Activated T-cell treated with anti-CD3 and anti-CD28 coated beads, Interleukin-2, amount 50 U/mL, for 1 hour (primary cell): ENCODE data around the gene SYNDIG1.

ENCODE experiments used
- DNase-seq: peaks from one replicate; pipeline ENCODE4 v3.0.0-alpha.2; 2020

Gene SYNDIG1

DNA sequence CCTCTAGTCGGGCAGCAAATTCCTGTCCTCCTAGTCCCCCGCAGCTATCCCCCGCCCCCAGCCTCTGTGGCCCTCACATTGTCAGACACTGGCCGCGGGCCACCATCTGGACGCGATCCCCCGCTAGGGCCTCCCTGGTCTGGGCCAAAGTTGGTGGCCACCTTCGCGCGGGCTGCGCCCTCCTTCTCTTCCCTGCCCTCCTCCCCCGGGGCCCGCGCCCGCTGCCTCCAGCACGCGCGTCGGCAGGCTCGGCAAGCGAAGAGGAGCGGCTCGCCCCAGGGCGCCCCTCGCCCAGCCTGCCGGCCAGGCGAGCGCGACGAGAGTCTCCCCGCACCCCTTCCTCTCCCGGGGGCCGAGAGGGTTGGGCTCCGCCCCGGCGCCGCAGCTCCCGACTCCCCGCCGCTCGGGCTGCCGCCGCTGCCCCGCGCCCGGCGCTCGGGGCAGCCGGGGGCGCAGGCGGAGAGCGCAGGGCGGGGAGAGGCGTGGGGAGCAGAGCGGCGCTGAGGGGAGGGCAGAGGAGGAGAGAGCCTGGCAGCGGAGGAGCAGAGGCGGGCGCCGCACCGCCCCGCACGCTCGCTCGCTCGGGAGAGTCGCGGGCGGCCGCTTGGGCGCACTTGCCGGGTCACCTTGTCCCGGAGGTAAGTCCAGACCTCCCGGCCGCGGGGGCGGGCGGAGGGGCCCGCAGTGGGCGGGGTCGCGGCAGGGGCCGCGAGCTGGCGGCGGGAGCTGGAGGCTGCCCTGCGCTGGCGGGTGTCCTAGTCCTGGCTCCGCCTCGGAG lies at the start of gene SYNDIG1:
TSS of gene SYNDIG1 (plus strand) at position 514 of the 778 bp plus-strand sequence. CDS start 73,469 bp downstream, outside the sequence.
- no peak for DNase-seq

DNA sequence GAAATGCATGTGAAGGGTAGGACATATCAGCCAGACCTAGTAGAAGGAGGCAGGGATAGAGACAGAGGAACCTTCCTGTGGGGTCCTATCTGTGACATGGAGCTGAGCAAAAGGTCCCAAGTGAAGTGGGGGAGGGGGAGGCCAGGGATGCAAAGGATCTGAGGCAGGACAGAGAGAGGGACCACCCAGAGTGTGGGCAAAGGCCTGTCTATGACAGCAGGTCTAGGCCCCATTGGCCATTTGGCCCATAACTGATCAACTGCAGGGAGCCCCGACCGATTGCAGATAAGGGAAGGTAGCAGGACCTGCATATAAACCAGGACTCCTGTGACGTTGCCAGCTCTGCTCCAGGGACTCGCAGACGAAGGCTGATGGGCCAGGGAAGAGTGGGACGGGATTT lies 49.6 kb upstream of the SYNDIG1 start:
- DNase-seq = no peak

DNA sequence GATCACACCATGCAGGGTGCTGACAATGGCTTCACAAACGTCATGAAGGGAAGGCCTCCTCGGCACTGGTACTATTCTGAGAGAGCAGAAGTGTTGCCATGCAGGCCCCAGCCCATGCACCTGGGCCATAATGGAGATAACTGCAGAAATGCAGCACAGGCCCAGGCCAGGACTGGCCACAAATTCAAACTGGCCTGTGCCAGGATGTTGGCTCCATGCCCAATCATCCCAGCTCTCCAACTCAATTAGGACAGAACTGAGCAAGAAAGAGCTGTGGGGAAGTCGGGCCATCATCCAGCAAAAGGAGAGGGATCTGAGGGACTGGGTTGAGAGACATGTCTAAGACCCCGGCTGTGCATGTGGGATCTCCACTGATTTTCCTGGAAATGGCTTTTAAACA lies 48.9 kb upstream of the SYNDIG1 start:
- DNase-seq = no peak

DNA sequence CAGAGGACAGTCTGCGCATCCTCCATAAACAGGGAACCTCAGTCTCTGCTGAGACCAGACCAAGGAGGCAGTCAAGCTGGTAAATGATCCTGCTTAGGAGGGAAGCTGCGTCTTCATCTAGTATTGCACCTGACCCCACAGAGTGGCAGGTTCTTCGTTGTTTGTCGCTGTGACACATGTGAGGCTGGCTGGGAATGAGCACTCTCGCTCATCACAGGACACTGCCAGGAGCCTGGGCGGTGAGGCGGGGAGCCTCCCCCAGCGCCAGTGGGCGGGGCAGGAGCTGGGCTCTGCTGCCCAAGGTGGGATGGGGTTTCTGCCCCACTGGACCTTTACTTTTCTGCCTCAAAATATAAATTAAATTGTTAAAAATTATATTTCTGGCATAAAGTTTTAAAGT lies 48.4 kb upstream of the SYNDIG1 start:
- no peak for DNase-seq

DNA sequence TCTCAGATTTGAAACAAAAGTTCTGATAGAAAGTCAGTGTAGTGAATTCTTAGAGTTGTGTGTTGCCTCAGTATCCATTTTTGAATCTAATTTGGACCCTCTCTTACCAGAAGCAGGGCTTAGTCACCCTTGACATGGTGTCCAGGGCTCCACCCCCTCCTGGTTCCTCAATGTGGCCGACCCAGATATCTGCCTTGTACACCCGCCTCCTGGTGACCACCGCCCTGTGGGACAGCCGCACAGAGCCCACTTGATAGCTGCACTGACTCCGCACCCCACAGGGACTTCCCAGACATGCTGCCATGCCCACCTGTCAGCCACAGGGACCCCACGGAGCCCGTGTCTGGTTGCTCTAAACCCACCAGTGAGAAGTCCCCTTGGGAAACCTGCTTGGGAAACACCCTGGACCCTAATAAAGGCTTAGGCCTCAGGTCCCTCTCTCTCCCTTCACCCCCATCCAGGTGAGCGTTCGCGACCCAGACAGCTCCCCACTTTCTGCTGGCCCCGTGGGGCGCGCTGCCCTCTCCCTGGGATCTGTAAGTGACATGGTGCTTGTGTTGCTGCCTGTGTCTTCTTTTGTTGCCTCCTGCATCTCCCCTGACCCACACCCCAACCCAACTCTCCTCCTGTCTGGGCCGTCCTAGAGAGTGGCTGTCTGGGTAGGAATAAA lies 47.2 kb upstream of the SYNDIG1 start:
- no peak for DNase-seq

DNA sequence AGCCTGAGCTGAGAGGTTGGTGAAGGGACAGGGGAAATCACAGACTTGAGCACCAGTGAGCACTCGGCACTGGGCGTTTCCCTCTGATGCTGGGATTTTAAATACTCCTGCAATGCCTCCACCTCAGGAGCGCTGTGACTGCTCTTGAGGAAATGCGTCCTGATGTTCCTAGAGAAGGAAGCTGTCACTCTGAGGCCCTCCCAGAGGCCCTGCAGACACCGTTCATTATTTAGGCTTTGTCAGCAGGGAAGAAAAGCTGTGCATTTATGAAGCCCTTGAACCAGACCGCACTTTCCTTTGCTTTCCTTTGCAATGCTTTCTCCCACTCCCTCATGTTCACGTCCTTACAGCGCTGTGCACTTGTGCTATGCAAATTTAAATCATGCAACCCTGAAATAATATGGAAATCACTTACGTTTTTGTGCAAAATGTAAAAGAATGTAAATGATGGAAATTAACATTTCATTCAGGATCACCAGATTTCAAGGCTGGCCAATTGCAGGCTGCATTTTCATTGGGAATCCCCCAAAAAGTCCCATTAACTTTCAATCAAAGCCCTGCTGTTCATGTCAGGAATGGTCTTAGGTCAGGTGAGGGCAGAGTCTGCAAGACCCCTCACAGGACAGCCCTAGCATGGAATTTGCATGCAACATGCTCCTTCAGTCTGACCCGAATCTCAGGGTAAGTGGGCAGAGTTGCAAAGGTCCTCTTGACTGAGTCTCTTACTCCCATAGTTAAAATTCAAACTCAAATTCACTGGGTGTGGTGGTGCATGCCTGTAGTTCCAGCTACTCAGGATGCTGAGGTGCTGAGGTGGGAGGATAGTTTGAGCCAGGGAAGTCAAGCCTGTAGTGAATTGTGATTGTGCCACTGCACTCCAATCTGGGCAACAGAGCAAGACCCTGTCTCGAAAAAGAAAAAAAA lies 45.8 kb upstream of the SYNDIG1 start:
- DNase-seq = no peak

DNA sequence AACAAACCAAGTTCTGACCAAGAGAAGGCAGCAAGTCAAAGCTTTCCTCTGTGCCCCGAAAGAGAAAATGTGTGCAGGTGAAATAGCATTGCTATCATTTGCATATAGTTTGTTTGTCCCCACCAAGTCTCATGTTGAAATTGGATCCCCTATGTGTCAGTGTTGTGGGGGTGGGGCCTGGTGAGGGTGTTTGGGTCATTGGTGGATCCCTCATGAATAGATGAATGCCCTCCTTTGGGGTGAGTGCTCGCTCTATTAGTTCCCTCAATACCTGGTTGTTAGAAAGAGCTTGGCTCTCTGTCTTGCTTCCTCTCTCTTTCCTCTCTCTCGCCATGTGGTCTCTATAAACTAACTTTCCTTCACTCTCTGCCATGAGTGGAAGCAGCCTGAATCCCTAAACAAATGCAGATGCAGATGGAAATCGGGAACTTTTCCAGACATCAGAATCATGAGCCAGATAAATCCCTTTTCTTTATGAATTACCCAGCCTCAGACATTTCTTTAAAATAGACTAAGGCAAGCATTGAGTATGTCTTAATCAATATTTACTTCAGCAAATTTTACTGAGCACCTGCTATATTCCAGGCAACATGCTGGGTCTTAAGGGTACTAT lies 43.8 kb upstream of the SYNDIG1 start:
- DNase-seq = no peak

DNA sequence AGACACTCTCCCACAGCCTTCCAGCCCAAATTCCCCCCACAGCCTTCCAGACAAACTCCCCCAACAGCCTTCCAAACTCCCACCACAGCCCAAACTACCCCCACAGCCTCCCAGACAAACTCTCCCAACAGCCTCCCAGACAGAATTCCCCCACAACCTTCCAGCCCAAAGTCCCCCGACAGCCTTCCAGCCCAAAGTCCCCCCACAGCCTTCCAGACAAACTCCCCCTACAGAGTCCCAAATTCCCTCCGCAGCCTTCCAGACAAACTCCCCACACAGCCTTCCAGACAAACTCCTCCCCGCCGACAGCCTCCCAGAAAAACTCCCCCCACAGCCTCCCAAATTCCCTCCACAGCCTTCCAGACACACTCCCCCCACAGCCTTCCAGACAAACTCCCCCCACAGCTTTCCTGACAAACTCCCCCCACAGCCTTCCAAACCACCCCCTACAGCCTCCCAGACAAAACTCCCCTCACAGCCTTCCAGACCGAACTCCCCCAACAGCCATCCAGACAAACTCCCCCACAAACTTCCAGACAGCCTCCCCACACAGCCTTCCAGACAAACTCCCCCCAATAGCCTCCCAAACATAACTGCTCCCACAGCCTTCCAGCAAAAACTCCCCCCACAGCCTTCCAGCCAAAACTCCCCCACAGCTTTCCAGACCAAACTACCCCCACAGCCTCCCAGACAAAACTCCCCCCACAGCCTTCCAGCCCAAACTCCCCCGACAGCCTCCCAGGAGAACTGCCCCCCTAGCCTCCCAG lies 38.0 kb upstream of the SYNDIG1 start:
- DNase-seq = no peak

DNA sequence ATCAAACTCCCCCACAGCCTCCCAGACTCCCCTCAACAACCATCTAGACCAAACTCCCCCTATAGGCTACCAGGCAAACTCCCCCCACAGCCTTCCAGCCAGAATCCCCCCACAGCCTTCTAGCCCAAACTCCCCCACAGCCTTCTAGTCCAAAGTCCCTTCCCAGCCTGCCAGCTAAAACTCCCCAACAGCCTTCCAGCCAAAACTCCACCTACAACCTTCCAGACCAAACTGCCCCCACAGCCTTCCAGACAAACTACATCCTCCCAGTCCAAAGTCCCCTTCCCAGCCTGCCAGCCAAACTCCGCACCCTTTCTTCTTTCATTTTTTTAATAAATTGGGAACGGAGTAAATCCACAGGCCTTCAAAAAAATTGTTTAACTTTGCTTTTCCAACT lies 37.4 kb upstream of the SYNDIG1 start:
- no peak for DNase-seq

DNA sequence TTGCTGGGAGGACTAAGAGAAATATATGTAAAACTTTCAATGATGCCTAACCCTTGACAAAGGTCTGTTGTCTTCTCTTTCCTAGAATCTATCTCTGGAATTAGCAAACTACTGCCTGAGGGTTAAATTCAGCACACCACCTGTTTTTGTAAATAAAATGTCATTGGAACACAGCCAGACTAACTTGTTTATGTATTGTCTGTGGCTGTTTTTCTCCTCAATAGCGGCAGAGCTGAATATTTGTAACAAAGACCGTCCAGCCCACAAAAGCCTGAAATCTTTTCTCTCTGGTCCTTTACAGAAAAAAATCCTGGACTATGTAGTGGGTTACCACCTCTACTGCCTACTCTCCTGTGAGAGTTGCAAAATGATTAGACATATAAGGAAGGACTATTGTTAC lies 33.3 kb upstream of the SYNDIG1 start:
- no peak for DNase-seq

DNA sequence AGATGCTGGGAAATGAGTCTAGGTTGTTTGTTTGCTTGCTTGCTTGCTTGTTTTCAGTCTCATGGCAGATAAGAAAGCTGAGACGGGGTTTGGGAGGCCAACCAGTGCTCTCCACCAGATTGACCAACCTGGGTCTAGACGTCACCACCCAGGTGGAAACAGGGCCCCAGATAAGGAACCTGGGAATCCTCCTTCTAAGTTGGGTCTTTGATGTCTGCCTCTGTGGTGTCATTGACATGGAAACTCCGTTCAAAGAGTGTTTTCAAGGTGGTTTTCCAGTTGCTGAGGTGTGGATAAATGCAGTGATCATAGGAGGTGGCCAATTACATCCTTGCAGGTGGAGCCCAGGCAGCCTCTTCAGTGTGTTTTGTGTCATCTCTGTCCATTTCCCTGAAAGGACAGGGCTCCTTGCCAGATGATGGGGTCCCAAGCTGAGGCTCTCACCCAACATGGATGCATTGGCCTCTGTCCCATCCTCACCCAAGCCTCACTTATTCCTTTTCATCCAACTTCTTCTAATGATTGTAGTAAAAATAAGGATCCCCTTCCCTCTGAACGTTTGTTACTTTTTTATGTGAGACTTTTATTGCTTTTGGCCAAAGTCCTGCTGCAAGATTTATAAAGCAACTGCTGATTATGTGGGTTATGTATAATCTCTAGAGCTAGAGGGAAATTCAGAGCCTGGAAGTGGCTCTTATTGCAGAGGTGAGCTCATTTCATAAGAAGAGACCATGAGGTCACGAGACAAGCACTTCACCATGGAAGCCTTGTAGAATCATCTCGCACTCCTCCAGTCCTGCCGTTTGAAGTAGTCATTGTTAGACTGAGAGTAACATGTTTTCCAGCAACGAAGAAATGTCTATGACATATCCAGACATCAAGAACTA lies 32.0 kb upstream of the SYNDIG1 start:
- DNase-seq = no peak

DNA sequence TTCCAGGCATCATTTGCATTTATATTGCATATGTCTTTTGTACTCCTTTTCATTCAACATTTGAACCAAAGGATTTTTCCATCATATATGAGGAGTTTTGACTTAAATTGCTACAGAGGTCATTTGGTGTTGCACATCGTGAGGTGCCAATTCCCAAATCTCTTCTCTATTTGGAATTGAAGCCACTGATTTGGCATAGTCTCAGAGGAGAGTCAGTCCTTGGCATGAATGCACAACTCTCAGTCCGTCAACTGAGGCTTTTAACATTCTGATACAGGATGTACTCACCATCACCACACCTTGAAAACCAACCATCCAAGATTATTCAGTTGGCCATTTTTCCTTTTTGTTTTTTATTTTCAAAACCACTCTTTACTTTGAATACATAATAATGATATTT lies 31.1 kb upstream of the SYNDIG1 start:
- no peak for DNase-seq

DNA sequence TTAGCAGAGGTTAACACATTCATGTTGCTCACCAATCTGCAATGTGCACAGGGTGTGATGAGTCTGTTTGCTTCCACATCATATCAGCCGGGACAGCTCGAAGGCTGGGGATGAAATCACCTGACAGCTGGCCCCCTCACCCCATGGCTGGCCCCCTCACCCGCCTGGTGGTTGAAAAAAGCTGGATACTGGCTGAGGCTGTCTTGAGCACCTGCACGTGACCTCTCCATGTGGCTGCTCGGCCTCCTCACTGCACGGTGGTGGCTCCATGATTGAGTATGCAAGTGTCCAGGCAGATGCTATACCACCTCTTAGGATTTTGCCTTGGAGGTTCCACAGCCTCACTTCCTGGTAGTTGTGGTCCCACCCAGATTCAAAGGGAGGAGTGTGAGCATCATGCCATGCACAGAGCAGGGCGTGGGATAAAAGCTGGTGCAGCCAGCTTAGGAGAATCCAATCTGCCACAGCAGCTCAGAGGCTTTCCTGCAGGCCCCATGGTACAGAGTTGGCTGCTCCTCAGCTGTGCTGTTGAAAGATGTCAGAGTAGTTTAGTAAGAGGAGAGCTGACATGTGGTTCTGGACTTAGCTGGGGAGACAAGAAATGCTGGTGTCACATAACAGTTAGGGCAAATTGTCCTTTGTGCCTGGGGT lies 29.6 kb upstream of the SYNDIG1 start:
- no peak for DNase-seq

DNA sequence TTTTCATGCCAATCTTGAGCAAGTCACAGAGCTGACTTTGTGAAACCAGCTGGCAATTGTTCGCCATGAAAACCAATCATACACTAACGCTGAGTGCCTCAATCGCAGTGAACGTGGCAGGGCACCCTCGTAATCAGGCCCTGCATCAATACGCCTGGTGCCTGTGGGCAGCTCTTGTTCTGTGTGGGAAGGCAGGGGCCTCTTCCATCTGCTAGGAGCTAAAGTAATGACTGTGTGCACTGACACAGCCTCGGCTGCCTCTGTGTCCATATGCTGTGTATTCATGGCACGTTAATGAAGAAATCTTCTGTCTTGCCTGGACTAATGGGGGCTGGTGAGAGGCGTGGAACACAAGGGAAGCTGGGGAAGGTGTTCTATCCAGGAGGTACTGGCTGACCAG lies 27.8 kb upstream of the SYNDIG1 start:
- no peak for DNase-seq

DNA sequence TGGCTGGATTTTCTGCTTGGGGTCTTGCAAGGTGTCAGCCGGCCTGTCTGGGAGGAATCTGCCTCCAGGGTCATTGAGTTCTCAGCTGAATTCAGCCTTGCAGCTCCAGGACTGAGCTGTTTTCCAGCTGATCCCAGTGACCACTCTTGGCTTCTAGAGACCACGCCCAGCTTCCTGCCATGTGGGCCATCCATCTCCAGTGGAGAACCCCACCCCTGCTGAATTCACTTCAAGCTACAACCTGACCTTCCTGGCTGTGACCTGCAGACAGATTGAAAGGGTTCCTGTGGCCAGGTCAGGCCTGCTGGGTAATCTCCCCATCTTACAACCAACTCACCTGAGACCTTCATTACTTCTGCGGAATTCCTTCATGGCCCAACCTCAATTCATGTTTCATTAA lies 26.5 kb upstream of the SYNDIG1 start:
- DNase-seq = no peak

DNA sequence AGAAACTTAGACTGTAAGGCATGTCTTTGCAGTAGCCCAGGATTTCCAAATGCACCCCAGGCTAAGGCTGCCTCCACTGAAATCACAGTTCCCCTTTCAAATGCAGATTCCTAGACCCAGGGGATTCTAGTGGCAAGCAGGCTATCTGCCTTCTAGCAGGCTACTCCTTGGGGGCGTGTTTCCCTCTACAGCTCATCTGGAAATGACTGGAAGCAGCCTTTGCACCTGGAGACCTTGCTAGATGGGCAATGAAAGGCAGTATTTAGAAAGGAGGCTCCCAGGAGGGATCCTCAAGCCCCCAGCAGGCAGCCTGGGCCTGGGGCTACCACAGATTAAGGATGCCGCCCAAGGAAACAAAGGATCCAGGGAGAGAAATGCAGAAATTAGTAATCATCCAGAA lies 26.0 kb upstream of the SYNDIG1 start:
- DNase-seq = no peak

DNA sequence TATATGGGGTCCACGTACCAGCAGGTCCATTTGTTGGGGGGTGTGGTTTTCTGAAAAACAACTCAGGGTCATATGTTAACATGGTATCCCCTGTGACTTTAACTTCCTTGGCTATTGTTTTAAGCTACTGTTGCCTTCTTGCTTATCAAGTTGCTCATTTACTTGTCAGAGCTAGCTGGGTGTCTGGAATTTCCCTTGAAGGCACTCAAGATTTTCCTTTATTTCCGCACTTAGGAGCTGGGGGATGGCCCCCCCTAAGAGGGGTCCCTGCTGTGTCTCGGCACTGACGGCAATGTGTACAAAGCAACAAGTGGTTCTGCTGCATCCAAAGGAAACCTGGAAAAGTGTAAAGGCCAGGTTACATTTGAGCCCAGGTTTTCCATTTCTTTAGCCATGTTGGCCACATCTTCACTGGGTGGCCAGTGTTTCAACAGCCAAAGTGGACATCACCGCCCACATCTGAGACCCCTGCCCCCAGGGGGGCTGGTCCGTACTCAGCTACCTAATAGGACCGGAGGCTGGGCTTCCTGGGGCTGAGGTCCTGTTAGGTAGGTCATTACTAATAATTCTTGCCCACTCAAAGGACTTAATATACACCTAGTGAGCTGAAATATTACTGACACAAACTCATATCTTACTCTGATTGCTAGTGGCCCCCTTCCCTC lies 24.8 kb upstream of the SYNDIG1 start:
- no peak for DNase-seq

DNA sequence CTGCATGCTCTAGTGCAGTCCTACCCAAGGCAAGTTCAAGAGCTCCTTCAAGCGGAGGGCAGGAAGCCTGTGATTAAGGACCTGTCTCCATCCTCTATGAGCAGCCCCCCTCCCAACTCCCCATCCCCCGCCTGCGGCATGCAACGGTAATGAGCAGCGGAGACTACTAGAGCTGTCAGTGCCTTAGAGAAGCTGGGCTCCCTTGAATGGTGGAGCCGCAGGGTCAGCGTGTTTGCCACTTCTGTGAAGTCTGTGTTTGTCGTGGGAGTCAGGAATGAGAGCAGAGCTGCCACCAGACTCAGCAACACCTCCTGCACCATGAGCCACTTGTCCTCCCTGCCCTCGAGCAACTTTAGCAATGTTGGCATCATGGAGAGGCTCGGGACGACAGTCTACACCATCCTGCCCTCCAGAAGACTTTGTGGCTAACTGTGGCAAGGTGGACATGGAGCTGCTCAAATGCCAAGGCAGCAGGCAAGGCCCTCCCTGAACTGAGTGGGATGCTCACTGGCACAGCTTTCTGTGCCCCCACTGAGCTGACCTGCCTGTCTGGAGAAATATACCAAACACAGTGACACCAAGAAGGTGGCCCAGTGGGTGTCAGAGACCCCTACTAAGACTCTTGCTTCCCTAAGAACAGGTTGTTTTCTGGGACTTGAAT lies 23.8 kb upstream of the SYNDIG1 start:
- no peak for DNase-seq

DNA sequence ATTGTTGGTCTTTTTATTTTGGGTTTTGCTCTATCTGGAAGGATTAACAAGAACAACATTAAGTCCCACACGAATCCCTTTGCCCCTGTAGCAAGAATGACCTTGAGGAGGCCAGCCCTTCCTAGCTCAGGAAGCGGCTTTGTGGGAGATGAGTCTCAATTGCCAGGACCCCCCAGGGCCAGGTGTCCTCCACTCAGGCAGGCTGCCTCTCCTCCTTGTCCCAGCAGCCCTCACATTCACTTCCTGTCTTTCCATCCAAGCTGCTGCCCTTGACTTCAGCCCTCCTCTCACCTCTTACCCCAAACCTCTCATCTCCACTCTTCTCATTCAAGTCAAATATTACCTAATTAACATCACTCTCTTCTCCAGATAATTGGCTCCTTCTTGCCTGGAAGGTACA lies 22.6 kb upstream of the SYNDIG1 start:
- DNase-seq = no peak

DNA sequence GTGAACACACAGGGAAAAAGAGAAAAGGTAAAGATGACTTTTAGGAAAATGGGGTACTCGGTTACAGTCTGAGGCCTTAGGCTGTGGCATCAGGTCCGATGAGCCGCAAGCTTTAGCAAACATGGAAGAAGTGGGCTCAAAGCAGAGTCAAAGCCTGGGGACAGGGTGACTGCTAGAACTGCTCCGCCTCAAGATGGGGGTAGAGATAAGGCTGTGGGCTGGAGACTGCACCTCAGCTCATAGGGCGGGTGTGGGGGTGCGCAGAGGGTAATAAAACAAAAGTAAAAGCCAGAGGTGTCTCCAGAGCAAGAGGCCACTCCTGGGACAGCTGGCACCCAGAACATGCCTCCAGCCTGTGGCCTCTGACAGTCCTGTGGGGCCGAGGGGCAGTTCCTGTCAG lies 21.3 kb upstream of the SYNDIG1 start:
- DNase-seq = no peak
